Right atrium auricular region (tissue), 2 donors: ENCODE data around the gene SLC22A16. TPM values are rescaled to one million over a fixed set of nuclear protein-coding genes. Genes with fewer than 3 reads are reported as not detected.
"Not testable (repeated sequence)": the region's sequence is repeated elsewhere in the genome, so short reads cannot be mapped to it uniquely, and the experiment has no call there.

Experiments used
- DNase-seq: peaks from one replicate; pipeline ENCODE4 v3.0.0-alpha.2; 2019; ENCODE audit warnings: low spot score
- H3K27ac ChIP-seq, 2 donors: fragments of 200-600 bp; sonication (generic); 1 replicate in 1 of 2; 2 replicates in 1 of 2; pipeline ENCODE4 v1.5.1; 2016 to 2019
- H3K27me3 ChIP-seq, 2 donors: fragments of 200-600 bp; sonication (generic); one replicate each; pipeline versions ENCODE4 v1.5.1 to v1.6.0; 2017 to 2019
- H3K36me3 ChIP-seq: fragments of 200-600 bp; sonication (generic); one replicate; pipeline ENCODE4 v1.5.1; 2016
- H3K4me1 ChIP-seq, 2 donors: fragments of 200-600 bp; sonication (generic); one replicate each; pipeline versions ENCODE4 v1.5.1 to v1.6.0; 2017 to 2019
- H3K4me3 ChIP-seq, 2 donors: fragments of 200-600 bp; sonication (generic); 1 replicate in 1 of 2; 2 replicates in 1 of 2; pipeline ENCODE4 v1.5.1; 2017 to 2019; ENCODE audit warnings: mild to moderate bottlenecking in 1 of 2, moderate library complexity in 1 of 2
- H3K9me3 ChIP-seq, 2 donors: fragments of 200-600 bp; sonication (generic); one replicate each; pipeline ENCODE4 v1.5.1; 2019
- total RNA-seq, 2 donors: library from RNA; depleted of rRNA; stranded (reverse); fragments of >200 nt; gene quantifications; one replicate each; pipeline ENCODE4 v1.1.0, GENCODE V29; 2016
- TF ChIP-seq, protein P1 (sequence below), 2 donors: fragments of 200-600 bp; sonication (generic); IDR thresholded peaks; one replicate each; pipeline ENCODE4 v1.5.1; 2019; ENCODE audit warnings: antibody characterized with exemption in 2 of 2

Gene SLC22A16
- total RNA-seq, 2 donors from 2014 or later = not detected

GRCh38 chr6:110462884-110463481, 13.4 kb downstream of the SLC22A16 start:
- no peaks in the 10 kb centered on the region for H3K4me1 ChIP-seq
- TF ChIP-seq, protein P1, sequence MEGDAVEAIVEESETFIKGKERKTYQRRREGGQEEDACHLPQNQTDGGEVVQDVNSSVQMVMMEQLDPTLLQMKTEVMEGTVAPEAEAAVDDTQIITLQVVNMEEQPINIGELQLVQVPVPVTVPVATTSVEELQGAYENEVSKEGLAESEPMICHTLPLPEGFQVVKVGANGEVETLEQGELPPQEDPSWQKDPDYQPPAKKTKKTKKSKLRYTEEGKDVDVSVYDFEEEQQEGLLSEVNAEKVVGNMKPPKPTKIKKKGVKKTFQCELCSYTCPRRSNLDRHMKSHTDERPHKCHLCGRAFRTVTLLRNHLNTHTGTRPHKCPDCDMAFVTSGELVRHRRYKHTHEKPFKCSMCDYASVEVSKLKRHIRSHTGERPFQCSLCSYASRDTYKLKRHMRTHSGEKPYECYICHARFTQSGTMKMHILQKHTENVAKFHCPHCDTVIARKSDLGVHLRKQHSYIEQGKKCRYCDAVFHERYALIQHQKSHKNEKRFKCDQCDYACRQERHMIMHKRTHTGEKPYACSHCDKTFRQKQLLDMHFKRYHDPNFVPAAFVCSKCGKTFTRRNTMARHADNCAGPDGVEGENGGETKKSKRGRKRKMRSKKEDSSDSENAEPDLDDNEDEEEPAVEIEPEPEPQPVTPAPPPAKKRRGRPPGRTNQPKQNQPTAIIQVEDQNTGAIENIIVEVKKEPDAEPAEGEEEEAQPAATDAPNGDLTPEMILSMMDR (IDR thresholded peaks at IDR 0.05) = no peak
- no peak for DNase-seq
- H3K9me3 ChIP-seq = peaks cover 0 to 29% of the 10 kb centered on the region in 2 donors
- H3K27me3 ChIP-seq = no peaks in the 10 kb centered on the region
- no peaks in the 10 kb centered on the region for H3K36me3 ChIP-seq
- H3K4me3 ChIP-seq = no peak overlapping the region
- no peak overlapping the region for H3K27ac ChIP-seq

DNA sequence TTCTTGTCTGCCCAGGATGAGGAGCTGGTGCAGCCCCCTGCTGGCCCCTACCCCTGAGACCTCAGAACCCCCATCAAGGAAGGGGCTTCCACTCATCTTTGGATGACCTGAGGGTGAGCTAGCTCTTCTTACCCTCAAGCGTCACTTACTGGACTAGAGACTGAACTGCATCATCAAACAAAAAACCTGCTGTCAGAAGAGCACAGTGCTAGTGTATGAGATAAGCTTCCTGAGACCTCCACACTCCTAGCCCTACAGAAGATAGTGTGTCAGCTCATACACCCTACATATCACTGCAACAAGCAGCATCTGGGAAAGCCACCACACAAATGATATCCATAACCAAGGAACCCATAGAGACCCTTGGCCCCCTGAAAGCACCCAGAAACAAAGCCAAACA, 15.0 kb downstream of the SLC22A16 start:
- H3K4me3 ChIP-seq = no peak overlapping the region
- peaks cover 0 to 29% of the 10 kb centered on the region in 2 donors for H3K9me3 ChIP-seq
- no peaks in the 10 kb centered on the region for H3K27me3 ChIP-seq
- TF ChIP-seq, protein P1 (IDR thresholded peaks at IDR 0.05) = no peak
- DNase-seq = no peak
- no peaks in the 10 kb centered on the region for H3K4me1 ChIP-seq
- H3K36me3 ChIP-seq = no peaks in the 10 kb centered on the region
- H3K27ac ChIP-seq = no peak overlapping the region

DNA sequence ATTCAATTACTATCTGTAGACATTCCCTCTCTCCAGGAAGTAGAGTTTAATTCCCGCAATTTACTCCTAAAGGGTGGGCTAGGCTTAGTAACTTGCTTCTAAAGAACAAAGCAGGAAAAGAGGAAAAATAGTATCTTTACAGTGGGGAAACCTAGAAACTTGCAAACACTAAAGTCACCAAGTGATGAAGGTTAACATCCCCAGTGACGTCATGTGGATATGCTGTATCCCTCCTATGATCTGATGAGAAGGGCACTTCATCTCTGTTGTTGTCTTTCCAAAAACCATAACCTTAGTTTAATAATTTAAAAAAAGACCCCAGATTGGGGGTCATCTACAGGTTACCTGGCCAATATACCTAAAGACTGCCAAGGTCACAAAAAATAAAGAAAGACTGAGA, 17.3 kb downstream of the SLC22A16 start:
- Histone ChIP-seq H3K4me1 (no peaks in the 10 kb centered on the region), H3K27ac (no peak overlapping the region), H3K27me3 (no peaks in the 10 kb centered on the region), H3K4me3 (no peak overlapping the region), H3K36me3 (no peaks in the 10 kb centered on the region), H3K9me3 (peaks cover 0 to 29% of the 10 kb centered on the region in 2 donors)
- TF ChIP-seq, protein P1 (IDR thresholded peaks at IDR 0.05) = no peak
- DNase-seq = no peak

DNA sequence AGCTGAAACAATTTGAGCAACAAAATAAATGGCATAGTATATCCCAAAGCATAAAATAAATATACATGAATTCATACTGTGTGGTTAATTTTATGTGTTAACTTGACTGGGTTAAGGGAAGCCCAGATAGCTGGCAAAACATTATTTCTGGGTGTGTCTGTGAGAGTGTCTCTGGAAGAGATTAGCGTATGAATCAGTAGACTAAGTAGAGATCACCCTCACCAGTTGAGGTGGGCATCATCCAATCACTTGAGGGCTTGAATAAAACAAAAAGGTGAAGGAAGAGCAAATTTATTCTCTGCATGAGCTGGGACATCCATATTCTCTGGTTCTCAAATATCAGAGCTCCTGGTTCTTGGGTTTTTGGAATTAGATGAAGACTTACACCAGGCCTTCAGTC, 17.9 kb downstream of the SLC22A16 start:
- Histone ChIP-seq H3K4me3 (no peak overlapping the region), H3K36me3 (no peaks in the 10 kb centered on the region), H3K4me1 (no peaks in the 10 kb centered on the region), H3K27ac (no peak overlapping the region), H3K27me3 (no peaks in the 10 kb centered on the region), H3K9me3 (peaks cover 0 to 24% of the 10 kb centered on the region in 2 donors)
- no peak for DNase-seq
- TF ChIP-seq, protein P1 (IDR thresholded peaks at IDR 0.05) = no peak

DNA sequence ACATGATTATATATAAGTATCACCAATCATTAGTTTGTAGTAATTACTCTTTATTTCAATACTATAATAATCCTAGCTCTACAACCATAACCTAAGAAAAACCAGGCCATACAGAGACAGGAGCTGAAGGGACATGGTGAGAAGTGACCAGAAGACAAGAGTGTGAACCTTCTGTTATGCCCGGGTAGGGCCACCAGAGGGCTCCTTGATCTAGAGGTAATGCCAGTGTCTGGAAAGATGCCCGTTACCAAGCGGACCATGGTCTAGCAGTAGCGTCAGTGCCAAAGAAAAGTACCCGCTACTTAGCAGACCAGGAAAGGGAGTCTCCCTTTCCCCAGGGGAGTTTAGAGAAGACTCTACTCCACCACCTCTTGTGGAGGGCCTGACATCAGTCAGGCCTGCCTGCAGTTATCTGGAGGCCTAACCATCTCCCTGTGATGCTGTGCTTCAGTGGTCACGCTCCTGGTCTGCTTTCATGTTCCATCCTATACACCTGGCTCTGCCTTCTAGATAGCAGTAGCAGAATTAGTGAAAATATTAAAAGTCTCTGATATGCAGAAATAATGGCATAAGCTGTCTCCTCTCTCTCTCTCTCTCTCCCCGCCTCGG, 18.7 kb downstream of the SLC22A16 start:
- peaks cover 0 to 16% of the 10 kb centered on the region in 2 donors for H3K9me3 ChIP-seq
- not testable (repeated sequence) for H3K4me1 ChIP-seq, DNase-seq, H3K36me3 ChIP-seq, H3K4me3 ChIP-seq, H3K27ac ChIP-seq, H3K27me3 ChIP-seq
- TF ChIP-seq, protein P1 (IDR thresholded peaks at IDR 0.05) = peak in 1 of 2 donors; percentile 19
